HepG2 (cell line): ENCODE results near the gene RRP12. TPM values are rescaled to one million over a fixed set of nuclear protein-coding genes. Genes with fewer than 3 reads are reported as not detected.

Source experiments
- ATAD3A ChIP-seq: sonication (generic); formaldehyde crosslinking; IDR thresholded peaks from 2 replicates; pipeline ENCODE4 v1.4.0; 2020; ENCODE audit warnings: missing genetic modification reagents
- HDAC2 ChIP-seq: sonication (generic); formaldehyde crosslinking; IDR thresholded peaks from 2 replicates; pipeline ENCODE4 v1.4.0; 2020; ENCODE audit warnings: missing genetic modification reagents
- MAF1 ChIP-seq: sonication (generic); formaldehyde crosslinking; IDR thresholded peaks from 2 replicates; pipeline ENCODE4 v1.5.0; 2020; ENCODE audit warnings: missing genetic modification reagents, borderline replicate concordance
- MAZ ChIP-seq, 2 experiments: sonication (generic) in 1 of 2; formaldehyde crosslinking in 1 of 2; IDR thresholded peaks; 2 replicates each; pipeline versions ENCODE4 v1.5.0 to v1.6.1; 2012 to 2020; ENCODE audit warnings: low read depth in 2 of 2, mild to moderate bottlenecking in 2 of 2, borderline replicate concordance in 1 of 2, improper control_type of control experiment in 1 of 2, low read length in 1 of 2, missing genetic modification reagents in 1 of 2, moderate library complexity in 1 of 2
- MXD1 ChIP-seq: sonication (generic); formaldehyde crosslinking; IDR thresholded peaks from 2 replicates; pipeline ENCODE4 v1.4.0; 2020; ENCODE audit warnings: mild to moderate bottlenecking, missing genetic modification reagents
- PITX1 ChIP-seq: sonication (generic); formaldehyde crosslinking; IDR thresholded peaks from 2 replicates; pipeline ENCODE4 v1.5.1; 2020; ENCODE audit warnings: mild to moderate bottlenecking, missing genetic modification reagents
- RORA ChIP-seq: sonication (generic); formaldehyde crosslinking; IDR thresholded peaks from 2 replicates; pipeline ENCODE4 v1.5.0; 2020; ENCODE audit warnings: mild to moderate bottlenecking, missing genetic modification reagents, moderate library complexity
- SMAD1 ChIP-seq: sonication (generic); formaldehyde crosslinking; IDR thresholded peaks from 2 replicates; pipeline ENCODE4 v1.4.0; 2020; ENCODE audit warnings: missing genetic modification reagents, low read depth, mild to moderate bottlenecking, borderline replicate concordance
- SMAD3 ChIP-seq: sonication (generic); formaldehyde crosslinking; IDR thresholded peaks from 2 replicates; pipeline ENCODE4 v1.4.0; 2020; ENCODE audit warnings: missing genetic modification reagents
- SP140L ChIP-seq: sonication (generic); formaldehyde crosslinking; IDR thresholded peaks from 2 replicates; pipeline ENCODE4 v1.4.0; 2020; ENCODE audit warnings: missing genetic modification reagents, borderline replicate concordance
- YEATS4 ChIP-seq: sonication (generic); formaldehyde crosslinking; IDR thresholded peaks from 2 replicates; pipeline ENCODE4 v1.4.0; 2020; ENCODE audit warnings: missing genetic modification reagents, borderline replicate concordance
- ZBTB42 ChIP-seq: sonication (generic); formaldehyde crosslinking; IDR thresholded peaks from 2 replicates; pipeline ENCODE4 v1.5.0; 2020; ENCODE audit warnings: mild to moderate bottlenecking, missing genetic modification reagents
- ZKSCAN5 ChIP-seq: sonication (generic); formaldehyde crosslinking; IDR thresholded peaks from 2 replicates; pipeline ENCODE4 v1.5.1; 2020; ENCODE audit warnings: mild to moderate bottlenecking, missing genetic modification reagents
- ZNF160 ChIP-seq: sonication (generic); formaldehyde crosslinking; IDR thresholded peaks from 2 replicates; pipeline ENCODE4 v1.8.0; 2022; ENCODE audit warnings: mild to moderate bottlenecking, inconsistent platforms, missing genetic modification reagents
- ZNF329 ChIP-seq: sonication (generic); formaldehyde crosslinking; IDR thresholded peaks from 2 replicates; pipeline ENCODE4 v1.9.0; 2021; ENCODE audit warnings: low read depth, mild to moderate bottlenecking, missing genetic modification reagents
- ZNF354B ChIP-seq: sonication (generic); formaldehyde crosslinking; IDR thresholded peaks from 2 replicates; pipeline ENCODE4 v1.8.0; 2022; ENCODE audit warnings: mild to moderate bottlenecking, missing genetic modification reagents
- ZNF605 ChIP-seq: sonication (generic); formaldehyde crosslinking; IDR thresholded peaks from 2 replicates; pipeline ENCODE4 v1.8.0; 2022; ENCODE audit warnings: mild to moderate bottlenecking, missing genetic modification reagents
- ZNF883 ChIP-seq: sonication (generic); formaldehyde crosslinking; IDR thresholded peaks from 2 replicates; pipeline ENCODE4 v1.5.1; 2020; ENCODE audit warnings: mild to moderate bottlenecking, missing genetic modification reagents; ENCODE audit errors: not compliant biosample characterization
- polyA plus RNA-seq, 8 experiments: library from polyadenylated mRNA; depleted of rRNA in 3 of 8; stranded (reverse) in 7 of 8; unstranded in 1 of 8; fragments of >200 nt; fragmentation: Illumina TruSeq in 4 of 8; extraction: Trizol in 4 of 8; gene quantifications; 2 replicates each; pipeline versions ENCODE4 v1.2.1 to v1.2.3, GENCODE V29; 2011 to 2016; ENCODE audit warnings: low read depth in 4 of 8, missing spikeins in 1 of 8, mixed read lengths in 1 of 8; ENCODE audit not compliant: insufficient read depth in 1 of 8
- total RNA-seq, 5 experiments: library from RNA; depleted of rRNA; stranded (reverse); fragments of >200 nt; fragmentation: Illumina TruSeq; extraction: Trizol; gene quantifications; 2 replicates each; pipeline ENCODE4 v1.2.3, GENCODE V29; 2016; ENCODE audit warnings: low read depth in 1 of 5
- TF ChIP-seq, protein P1 (sequence below): sonication (generic); formaldehyde crosslinking; IDR thresholded peaks from 2 replicates; pipeline ENCODE4 v1.5.0; 2020; ENCODE audit warnings: missing genetic modification reagents
- TF ChIP-seq, protein P2 (sequence below): sonication (generic); formaldehyde crosslinking; IDR thresholded peaks from 2 replicates; pipeline ENCODE4 v1.9.0; 2021; ENCODE audit warnings: mild to moderate bottlenecking, missing genetic modification reagents

RRP12 gene
- total and polyA plus RNA-seq, 2 of the 13 experiments (the other 11 are each of a cell fraction or from before 2014, with no cell fraction given), result 13.2 to 39.4 TPM

DNA sequence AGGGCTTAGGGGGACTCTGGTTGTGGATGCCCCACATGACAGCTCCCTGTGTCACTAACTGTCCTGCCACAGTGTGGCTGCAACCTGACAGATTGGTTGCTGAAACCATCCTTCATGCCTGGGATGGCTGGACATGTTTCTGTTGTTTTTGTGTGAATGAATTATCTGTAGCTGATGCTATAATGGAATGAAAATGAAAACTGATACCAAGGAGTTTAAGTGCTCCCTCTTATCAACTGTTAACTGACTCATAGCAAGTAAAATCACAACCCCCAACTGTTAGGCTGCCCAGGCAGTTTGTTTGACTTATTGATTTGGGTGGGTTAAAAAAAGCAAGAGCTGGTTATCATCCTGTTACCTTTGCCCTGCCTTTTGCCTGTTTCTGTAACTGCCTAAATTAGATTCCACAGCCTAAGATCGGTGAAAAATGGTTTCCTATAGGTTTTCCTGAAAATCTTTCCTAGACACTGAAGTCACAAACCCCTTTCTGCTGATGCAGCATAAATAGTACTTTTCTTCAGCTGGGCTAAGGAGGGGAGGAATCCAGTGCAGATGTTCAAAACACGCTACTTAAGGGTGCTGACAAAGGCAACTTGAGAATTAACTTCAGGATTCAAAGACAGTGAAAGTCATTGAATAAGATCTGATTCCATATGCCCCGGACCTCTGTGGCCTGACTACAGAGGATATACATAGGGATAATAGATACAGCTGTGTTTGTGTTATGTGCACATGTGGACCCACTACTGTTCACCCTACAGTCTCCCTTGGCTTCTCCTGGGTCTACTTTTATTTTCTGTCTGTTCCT, 72.3 kb downstream of the RRP12 start (continued):
- TF ChIP-seq MXD1 (CRISPR knock-in tag) (no peak), MAZ (IDR thresholded peaks at IDR 0.05; ENCODE audit: borderline replicate concordance, low read depth, low read length) (no peak), MAZ (CRISPR knock-in tag; IDR thresholded peaks at IDR 0.05; ENCODE audit: low read depth) (no peak), ZKSCAN5 (CRISPR knock-in tag) (no peak), ZNF605 (CRISPR knock-in tag) (no peak), ZNF160 (no peak), HDAC2 (CRISPR knock-in tag) (peak; percentile 92), YEATS4 (CRISPR knock-in tag) (no peak), SP140L (CRISPR knock-in tag) (no peak), ZNF354B (0 out of 2 replicates have a peak, but pooled peaks have one; percentile 76), SMAD1 (CRISPR knock-in tag) (no peak), ATAD3A (CRISPR knock-in tag) (no peak), ZNF883 (no peak), RORA (CRISPR knock-in tag) (no peak), ZBTB42 (CRISPR knock-in tag) (no peak), PITX1 (CRISPR knock-in tag) (peak; percentile 80), ZNF329 (CRISPR knock-in tag) (no peak), MAF1 (CRISPR knock-in tag) (no peak), SMAD3 (peak; percentile 92)
- TF ChIP-seq, protein P1, sequence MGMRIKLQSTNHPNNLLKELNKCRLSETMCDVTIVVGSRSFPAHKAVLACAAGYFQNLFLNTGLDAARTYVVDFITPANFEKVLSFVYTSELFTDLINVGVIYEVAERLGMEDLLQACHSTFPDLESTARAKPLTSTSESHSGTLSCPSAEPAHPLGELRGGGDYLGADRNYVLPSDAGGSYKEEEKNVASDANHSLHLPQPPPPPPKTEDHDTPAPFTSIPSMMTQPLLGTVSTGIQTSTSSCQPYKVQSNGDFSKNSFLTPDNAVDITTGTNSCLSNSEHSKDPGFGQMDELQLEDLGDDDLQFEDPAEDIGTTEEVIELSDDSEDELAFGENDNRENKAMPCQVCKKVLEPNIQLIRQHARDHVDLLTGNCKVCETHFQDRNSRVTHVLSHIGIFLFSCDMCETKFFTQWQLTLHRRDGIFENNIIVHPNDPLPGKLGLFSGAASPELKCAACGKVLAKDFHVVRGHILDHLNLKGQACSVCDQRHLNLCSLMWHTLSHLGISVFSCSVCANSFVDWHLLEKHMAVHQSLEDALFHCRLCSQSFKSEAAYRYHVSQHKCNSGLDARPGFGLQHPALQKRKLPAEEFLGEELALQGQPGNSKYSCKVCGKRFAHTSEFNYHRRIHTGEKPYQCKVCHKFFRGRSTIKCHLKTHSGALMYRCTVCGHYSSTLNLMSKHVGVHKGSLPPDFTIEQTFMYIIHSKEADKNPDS, result no peak
- TF ChIP-seq, protein P2, sequence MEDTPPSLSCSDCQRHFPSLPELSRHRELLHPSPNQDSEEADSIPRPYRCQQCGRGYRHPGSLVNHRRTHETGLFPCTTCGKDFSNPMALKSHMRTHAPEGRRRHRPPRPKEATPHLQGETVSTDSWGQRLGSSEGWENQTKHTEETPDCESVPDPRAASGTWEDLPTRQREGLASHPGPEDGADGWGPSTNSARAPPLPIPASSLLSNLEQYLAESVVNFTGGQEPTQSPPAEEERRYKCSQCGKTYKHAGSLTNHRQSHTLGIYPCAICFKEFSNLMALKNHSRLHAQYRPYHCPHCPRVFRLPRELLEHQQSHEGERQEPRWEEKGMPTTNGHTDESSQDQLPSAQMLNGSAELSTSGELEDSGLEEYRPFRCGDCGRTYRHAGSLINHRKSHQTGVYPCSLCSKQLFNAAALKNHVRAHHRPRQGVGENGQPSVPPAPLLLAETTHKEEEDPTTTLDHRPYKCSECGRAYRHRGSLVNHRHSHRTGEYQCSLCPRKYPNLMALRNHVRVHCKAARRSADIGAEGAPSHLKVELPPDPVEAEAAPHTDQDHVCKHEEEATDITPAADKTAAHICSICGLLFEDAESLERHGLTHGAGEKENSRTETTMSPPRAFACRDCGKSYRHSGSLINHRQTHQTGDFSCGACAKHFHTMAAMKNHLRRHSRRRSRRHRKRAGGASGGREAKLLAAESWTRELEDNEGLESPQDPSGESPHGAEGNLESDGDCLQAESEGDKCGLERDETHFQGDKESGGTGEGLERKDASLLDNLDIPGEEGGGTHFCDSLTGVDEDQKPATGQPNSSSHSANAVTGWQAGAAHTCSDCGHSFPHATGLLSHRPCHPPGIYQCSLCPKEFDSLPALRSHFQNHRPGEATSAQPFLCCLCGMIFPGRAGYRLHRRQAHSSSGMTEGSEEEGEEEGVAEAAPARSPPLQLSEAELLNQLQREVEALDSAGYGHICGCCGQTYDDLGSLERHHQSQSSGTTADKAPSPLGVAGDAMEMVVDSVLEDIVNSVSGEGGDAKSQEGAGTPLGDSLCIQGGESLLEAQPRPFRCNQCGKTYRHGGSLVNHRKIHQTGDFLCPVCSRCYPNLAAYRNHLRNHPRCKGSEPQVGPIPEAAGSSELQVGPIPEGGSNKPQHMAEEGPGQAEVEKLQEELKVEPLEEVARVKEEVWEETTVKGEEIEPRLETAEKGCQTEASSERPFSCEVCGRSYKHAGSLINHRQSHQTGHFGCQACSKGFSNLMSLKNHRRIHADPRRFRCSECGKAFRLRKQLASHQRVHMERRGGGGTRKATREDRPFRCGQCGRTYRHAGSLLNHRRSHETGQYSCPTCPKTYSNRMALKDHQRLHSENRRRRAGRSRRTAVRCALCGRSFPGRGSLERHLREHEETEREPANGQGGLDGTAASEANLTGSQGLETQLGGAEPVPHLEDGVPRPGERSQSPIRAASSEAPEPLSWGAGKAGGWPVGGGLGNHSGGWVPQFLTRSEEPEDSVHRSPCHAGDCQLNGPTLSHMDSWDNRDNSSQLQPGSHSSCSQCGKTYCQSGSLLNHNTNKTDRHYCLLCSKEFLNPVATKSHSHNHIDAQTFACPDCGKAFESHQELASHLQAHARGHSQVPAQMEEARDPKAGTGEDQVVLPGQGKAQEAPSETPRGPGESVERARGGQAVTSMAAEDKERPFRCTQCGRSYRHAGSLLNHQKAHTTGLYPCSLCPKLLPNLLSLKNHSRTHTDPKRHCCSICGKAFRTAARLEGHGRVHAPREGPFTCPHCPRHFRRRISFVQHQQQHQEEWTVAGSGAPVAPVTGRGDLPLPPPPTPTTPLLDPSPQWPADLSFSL, result no peak
